NCI-H82 treated with DMSO at 0.1 percent for 48 hours (cell line): Measurements from ENCODE around the gene SPOCD1.

ENCODE experiments used
- DNase-seq: peaks from one replicate; lab custom pipeline; 2025; ENCODE audit not compliant: unreplicated experiment; lab: John Stamatoyannopoulos, UW

Gene SPOCD1

DNA sequence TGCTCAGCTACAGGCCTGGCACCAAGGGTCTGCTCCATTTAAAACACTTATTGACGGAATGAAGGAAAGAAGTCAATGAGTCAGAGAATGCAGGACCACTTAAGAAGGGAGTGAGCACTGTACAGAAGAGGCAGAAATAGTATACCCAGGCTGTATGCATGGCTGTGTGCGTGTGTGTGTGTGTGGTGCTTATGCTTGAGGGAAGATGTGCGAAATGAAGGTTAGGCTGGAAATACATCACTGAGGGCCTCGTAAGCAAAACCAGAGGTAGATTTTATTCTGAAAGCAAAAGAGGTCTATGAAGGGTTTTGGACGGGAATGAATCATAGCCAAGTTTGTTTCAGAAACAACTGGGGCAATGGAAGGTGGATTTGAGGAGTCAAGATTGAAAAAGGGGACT, 42.0 kb downstream of the SPOCD1 start:
- no peak for DNase-seq

DNA sequence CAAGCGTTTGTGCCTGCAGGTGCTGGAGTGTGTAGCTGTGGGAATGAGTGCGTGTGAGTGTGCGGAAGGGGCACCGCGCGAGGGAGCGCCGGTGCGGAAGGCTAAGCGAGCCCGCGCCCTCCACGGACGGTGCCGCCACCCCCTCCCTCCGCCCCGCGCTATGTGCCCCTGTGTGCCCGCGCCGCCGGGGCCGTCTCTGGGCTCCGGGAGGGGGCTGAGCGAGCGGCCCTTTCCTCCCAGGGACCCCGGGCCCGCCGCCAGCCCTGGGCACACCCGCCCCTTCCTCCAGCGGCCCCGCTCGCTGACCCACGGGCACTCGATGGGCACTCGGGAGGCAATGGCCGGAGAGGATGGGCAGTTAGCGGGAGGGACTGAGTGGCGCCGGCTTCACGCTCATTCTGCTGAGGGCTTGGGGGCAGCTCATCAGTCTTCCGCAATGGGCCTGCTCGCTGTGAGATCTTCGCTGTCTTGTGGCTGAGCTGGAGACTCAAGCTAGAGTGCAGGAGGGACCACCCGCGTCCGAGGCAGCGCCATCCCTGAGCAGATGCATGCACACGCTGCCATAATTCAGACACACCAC, 43.1 kb downstream of the SPOCD1 start:
- DNase-seq: no peak

DNA sequence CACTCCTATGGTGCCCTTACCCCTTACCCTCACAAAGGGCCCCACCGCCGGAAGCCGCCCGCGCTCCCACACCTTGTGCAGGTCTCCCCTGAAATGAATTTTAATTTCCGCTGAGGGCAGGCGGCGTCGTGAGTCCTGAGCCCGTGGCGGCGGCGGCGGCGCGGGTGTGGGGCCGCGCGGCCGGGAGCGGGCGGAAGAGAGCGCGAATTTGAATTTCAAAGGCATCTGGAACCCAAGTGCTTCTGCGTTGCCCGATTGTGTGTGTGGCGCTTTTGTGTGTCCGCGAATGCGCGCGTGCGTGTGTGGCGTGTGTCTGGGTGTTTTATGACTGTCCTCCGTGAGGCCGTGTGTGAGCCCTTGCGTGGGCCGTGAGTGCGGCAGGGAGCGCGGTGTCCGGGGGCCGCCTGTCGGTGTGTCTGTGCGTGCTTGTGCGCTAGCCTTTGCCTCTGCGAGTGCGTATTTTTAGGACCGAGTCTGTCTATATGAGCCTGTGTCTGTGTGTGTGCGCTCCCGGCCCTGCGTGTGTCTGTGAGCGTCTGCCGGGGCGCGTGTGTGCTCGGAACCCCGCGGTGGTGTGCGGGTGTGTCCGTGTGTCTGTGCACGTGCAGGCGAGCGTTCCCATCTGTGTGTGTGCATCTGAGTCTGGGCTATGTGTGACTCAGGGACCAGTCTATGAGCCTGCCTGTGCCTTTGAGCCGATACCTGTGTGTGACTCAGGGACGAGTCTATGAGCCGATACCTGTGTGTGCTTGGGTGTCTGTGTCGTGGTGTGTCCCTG, 43.7 kb downstream of the SPOCD1 start:
- DNase-seq: no peak

DNA sequence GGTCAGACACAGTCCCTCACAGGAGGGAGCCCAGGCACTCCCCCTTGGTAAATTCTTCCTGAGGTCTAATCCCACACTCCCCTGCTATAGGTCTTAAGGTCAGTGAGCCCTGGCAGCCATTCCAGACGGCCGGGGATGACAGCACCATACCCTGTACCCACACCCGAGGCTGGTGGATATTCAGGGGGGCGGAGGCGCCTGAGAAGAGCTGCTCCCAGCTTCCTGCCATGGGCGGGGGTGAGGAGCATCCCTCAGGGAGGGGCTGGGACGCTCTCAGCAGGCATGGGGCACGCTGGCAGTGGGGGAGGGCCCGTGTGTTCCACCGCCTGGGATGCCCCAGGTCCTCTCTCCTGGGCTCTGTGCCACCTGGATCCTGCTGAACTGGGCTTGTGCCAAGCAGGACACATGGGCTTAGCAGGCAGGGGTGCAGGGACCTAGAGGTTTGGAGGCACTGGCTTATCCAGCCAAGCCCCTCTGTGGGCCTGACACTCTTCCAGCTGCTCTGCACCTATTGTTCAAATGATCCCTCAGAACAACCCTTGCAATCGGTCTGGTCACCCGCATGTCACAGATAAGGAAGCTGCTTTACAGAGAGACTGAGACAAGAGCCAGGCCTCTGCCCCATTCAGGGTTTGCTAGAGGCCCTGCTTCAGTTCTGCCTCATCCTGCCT, 46.0 kb downstream of the SPOCD1 start:
- no peak for DNase-seq

DNA sequence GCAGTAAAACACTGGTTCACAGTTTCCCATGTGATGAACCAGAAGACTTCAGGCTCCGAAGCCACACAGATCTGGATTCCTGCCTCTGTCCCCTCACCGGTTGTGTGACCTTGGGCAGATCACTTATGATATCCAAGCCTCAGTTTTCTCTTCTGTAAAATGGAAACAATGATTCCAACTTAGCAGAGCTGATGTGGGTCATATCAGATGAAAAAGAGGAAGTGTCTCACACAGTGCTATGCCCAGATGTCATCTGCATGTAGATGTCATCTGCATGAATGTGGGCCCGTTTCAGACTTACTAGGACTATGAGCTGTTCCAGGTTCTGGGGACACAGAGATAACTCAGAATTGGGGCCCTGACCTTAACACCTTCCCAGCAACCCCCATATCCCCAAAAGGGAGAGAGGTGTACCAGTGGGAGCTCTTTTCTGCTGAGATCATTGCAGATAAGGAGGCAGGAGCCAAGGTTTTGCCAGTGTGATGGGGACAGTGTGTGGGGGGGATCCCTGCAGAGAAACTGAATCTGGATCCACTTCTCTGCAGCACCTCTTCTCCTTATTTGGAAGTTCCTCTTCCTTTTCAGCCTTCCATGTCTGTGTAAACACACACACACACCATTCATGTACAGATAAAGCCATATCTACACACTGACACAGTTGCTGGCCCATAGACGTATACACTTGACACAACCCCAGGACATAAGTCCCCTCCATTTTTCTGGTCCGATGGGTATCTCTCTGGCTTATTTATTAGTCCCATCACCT, 46.7 kb downstream of the SPOCD1 start:
- no peak for DNase-seq

DNA sequence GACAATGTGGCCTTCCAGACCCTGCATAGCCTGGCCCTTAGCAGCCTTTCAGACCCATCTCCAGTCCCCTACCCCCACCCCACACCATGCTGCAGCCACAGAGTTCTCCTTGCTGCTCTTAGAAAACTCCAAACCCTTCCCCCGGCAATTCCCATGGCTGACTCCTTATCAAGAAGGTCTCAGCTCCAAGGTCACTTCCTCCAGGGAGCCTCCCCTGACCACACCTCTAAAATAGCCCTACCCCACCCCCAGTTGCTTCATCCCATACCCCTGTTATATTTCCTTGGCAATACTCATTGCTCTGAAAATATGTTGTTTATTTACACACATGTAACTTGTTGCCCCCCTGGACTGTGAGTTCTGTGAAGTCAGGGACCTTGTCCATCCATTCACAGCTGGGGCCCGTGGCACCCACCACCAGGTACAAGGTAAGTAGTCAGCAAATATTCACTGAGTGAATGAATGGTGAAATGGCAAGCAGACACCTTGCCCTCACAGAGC, 47.4 kb downstream of the SPOCD1 start:
- no peak for DNase-seq

DNA sequence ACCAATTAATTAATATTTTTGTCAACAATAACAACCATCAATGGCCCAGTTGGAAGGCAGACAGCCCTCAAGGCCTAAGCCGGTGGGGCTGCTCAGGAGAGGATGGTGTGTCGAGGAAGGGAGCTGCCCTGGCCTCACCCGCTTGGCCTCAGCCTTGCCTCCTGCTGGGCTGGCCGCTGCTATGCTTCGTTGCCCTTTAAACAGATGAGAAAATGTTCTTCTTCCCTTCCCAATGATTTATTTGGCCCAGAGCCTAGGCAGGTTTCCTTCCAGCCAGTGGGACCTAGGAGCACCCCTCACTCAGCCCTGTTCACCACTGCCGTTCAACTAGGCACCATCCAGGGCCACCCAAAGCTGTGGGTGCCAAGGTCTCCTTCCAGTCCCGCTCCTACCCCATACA, 48.6 kb downstream of the SPOCD1 start:
- no peak for DNase-seq

DNA sequence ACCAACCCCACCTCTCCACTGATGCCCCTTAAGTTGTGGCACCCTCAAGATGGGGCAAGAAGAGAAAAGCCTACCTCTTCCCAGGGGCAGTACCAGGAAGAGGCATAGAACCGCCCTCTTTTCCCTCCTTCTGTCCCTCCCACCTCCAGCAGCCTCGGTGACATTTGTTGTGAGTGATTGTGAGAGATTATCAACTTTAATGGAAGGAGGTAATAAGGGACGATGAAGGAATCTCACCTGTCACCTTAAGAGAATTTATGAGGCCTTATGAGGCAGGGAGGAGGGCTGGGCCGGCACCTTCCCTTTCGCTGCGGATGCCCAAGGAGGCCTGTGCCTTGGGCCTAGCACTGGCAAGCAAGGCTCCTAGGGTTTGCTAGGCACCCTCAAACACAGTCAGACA, 50.3 kb downstream of the SPOCD1 start:
- peak; percentile 52 for DNase-seq

DNA sequence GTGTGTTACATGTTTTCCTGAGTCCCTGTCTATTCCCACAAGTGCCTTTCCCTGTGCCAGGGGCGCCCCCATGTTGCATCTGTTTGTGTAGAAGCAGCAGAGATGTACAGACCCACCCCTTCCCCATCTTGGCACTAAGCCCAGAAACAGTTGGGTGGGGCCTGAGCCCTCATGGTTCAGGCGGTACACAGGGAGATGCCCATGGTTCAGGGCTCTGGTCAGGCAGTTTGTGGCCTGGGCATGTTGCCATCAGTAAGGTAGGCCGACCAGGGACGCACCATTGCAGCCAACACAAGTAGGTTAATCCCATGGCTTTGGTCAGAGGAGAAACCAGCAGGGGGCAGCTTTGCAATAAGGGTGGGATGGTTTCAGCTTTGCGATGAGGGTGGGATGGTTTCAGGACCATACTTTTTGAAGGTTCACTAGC, 50.8 kb downstream of the SPOCD1 start:
- DNase-seq: peak; percentile 34

DNA sequence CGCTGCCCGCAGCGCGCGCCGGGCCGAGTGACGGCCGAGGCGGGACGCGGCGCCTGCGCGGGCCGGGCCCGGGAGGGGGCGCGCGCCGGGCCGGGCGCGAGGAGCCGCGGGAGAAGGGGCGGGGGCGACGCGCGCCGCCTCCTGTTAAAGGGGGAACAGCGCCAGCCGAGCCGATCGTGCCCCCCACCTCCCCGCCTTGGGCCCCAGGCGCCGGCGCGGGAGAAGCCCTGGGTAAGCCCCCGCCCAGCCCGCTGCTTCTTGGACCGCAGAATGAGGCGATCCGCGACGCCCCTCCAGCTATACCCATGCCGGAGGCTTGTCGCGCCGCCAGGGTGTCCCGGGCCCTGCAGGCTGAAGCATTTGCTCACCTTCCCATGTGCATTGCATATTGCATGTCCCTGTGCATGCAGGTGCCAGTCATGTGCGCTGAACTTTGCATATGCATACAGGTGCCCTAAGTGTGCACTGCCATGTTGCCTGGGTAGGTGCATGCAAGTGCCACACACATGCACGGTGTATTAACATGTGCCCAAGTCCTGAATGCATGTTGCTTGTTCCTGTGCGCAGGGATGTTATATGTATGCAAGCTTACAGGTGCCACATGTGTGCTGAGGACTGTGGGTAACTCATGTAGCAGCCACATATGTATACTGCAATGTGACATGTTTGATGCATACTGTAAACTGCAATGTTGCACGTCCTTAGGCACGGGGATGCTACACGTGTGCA, 51.3 kb downstream of the SPOCD1 start, which contains the start of gene ADGRB2:
Gene ADGRB2, minus strand, starts transcription at position 29 of the 729 bp plus-strand sequence. CDS start 7,119 bp downstream, outside the sequence.
- DNase-seq: no peak

DNA sequence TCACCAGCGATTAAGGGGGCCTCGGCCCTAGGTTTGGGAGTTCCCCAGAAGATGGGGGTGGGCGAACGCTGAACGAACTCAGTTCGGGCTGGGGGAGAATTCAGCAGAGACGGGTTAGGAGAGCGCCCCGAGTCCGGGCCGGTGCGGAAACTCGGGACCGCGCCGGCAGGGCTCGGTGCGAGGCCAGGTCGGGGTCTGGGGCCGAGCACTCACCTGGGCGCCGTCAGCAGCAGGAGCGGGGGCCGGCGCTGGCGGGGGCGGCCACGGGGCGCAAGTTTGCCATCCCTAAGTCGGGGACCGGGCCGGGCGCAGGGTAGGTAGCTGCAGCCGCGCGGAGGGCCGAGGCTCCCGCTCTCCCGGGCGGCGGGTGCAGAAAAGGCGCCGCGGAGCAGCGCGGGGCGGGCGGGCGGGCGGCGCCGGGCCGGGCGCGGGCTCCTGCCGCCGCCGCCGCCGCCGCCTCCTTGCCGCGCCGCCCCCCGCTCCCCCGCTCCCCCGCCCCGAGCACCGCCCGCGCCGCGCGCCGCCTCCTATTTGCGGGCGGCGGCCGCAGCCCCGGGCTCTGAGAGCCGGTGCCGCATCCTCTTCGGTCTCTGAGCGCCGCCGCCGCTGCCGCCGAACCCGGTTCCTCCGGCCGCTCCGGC, 52.0 kb downstream of the SPOCD1 start:
- DNase-seq: no peak

DNA sequence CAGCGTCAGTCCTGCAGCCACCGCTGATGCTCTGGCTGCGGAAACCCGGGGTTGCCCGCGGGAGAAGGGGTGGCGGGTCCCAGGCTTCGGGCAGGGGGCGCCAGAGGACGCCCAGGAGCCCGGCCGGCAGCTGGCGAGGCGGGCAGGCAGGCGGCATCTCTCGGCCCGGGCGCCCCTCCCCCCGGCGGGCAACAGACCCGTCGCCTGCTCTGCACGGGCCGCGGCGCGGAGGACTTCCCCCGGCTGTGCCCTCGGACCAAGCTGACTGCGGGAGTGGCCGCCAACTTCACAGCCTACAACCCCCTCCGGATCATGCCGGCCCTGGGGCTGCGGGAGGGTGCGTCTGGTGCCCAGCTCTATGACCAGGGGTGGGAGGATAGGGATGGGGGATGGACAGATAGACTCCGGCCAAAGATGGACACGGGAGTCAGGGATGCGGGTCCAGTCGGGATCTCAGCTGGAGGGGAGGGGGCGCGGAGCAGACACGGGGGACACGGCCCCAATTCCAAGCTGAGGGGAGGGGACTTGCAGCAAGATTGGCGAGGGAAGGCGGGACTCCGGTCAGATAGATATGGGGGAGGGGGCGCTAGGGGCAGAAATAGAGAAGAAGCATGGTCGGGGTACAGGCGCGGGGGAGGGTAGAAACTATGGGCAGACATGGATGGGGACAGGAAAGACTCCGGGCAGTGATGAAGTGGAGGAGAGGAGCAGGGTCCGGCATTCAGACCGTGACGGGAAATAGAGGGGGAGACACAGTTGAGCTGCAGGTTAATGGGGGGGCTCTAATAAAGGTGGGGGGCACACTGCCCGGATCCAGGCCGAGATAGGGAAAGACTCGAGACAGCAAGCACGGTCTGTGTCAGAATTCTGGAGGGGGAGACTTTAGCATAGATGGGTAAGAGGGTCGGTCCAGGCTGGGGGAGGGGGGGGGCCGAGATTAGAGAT, 52.8 kb downstream of the SPOCD1 start:
- DNase-seq: peak; percentile 70

DNA sequence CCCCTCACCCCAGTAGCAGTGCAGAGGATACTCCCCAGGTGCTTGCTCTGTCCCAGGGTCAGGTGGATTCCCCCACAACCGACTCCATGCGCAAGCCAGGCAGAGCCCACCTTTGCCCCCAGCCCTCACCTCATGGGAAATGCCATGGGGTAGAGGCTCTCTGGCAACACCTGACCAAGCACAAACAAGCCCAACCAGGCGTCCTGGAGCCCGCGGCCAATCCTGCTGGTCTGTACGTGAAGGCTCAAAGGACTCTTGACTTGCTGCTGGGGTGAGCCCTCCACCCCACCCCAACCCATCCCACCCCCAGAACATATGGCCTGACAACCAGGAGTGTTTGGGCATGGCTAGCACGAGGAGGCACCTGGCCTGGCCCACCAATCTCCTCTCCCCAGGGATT, 53.5 kb downstream of the SPOCD1 start:
- DNase-seq: no peak

DNA sequence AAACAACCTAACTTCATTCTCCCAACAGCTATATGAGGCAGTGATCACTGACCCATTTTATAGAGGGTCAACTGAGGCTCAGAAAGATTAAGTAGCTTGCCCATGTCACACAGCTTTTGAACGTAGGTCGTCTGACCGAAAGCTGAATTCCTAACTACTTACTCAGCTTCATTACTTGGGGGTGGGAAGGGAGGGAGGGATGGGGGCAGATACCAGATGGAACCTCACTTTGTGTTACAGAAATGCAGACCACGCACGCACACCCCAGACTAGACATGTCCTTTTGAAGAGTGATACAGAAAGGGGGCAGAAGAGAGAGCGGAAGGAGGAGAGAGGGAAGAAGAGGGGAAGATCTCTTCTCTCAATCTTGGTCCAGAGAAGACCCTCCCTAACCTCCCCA, 53.9 kb downstream of the SPOCD1 start:
- no peak for DNase-seq

DNA sequence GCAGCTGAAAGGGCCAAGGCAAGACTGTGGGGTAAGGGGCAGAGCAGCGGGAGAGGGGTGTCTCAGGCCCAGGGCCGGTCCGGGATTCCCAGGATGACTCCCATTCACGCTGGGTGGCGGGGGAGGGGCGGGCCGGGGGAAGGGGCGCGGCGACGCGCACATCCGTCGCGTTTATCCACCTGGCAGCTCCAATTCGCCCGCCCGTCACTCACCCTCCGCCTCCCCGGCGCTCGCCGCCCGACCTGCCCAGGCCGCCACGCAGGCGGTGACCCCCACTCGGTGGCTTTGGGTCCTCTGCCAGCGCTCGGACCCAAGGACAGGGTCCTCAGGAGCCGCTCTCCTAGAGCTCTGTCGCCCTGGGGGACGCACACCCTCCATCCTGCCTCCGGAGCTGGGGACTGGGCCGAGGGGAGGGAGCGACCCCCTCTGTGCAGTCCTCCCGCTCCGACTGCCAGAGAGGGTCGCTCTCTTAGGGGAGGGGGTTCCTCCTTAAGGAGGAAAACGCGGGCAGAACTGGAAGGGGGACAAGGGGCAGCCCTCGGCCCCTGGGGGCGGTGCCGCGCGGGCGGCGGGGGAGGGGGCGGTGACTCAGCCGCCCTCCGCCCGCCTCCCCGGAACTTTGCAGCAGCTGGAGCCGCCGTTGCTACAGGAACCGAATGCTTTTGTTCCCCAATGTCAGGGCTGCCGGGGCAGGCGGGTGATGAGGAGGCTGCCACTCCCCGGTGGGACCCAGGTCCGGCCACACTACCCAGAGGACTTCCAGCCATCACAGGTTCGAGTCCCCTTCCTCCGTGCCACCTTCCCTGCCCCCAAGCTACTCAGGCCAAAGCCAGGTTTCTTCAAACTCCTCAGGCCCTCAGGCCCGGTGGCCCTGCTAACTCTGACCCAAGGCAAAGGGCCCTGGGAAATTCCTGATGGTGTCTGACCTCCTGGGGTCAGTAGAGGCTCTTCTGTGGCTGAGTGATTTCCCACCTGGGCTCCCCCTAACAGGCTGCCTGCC, 55.1 kb downstream of the SPOCD1 start:
- DNase-seq: peak; percentile 32

DNA sequence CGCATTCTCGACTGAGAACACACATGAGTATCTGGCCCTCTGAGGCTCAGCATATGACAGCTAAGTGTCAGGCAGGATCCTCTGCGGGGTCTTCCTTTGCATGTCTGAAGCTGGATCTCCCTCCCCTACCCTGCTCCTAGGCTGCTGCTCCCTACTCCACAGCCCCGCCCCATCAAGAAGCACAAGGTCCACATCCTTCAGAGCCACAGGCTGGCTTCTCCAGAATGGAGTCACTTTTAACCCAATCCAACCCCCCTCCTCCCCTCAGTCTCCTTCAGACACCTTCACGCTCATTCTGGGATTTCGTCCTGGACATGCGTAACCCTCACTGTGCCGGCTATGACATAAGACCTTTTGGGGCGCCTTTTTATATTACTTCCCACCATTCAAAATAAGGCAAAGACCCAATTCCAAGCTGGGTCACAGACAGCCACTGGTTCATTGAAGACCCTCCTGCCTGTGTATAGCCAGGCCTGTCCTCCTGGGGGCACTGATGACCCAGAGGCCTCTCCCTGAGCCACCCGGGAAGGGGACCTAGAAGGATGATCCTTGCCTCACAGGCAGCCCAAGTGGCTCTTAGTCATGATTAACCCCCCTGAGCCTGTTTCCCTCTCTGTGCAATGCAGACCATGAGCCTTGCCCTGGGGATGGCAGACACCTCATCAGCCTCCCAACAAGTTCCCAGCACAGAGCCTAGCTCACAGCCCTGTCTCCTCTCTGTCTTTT, 56.4 kb downstream of the SPOCD1 start:
- DNase-seq: no peak

DNA sequence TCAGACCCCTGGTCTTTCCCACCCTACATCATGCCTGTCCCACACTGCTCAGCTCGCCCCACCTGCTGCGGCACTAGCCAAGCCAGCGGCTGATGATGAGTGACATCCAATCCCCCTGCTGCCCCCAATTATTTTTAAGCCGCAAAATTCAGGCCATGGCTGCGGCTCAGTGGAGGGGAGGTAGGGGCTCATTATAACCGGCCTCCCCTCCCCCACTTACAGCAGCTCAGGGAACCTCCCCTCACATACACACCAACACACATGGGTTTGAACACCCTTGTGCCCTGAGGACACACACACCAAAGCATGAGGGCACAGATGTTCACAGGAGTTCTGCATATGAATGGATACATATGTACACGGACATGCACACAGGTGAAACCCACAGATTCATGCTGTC, 57.0 kb downstream of the SPOCD1 start:
- DNase-seq: no peak
